Cardiac muscle cell (in vitro differentiated cells and primary cell): ENCODE measurements around the gene NAA16. TPM values are rescaled to one million over a fixed set of nuclear protein-coding genes. Genes with fewer than 3 reads are reported as not detected.
A peak's percentile ranks its signal among the peaks of the same experiment; 100 is the strongest.

Experiments used
- DNase-seq, 2 donors: peaks; one replicate each; pipeline versions ENCODE4 v3.0.0 to v3.0.0-alpha.2; 2010 to 2017; ENCODE audit warnings: low read depth in 1 of 2, low spot score in 1 of 2
- H3K27ac ChIP-seq: fragments of 200-600 bp; sonication (generic); 2 replicates; pipeline ENCODE4 v1.5.1; 2016
- H3K27me3 ChIP-seq: fragments of 200-600 bp; sonication (generic); 2 replicates; pipeline ENCODE4 v1.6.0; 2016; ENCODE audit warnings: control low read depth
- H3K36me3 ChIP-seq: fragments of 200-600 bp; sonication (generic); 2 replicates; pipeline ENCODE4 v1.5.1; 2016; ENCODE audit warnings: control low read depth
- H3K4me1 ChIP-seq: fragments of 200-600 bp; sonication (generic); 2 replicates; pipeline ENCODE4 v1.8.1; 2017; ENCODE audit warnings: low read depth, mild to moderate bottlenecking, mixed run types
- H3K4me3 ChIP-seq: fragments of 200-600 bp; sonication (generic); 2 replicates; pipeline ENCODE4 v1.5.1; 2016; ENCODE audit warnings: mild to moderate bottlenecking
- H3K9me3 ChIP-seq: fragments of 200-600 bp; sonication (generic); 2 replicates; pipeline ENCODE4 v1.5.1; 2017; ENCODE audit warnings: low read depth, mild to moderate bottlenecking, control low read depth
- CTCF ChIP-seq: IDR thresholded peaks from 2 replicates; pipeline ENCODE4 v1.5.1; 2012; ENCODE audit warnings: low read depth, mild to moderate bottlenecking, low read length
- polyA plus RNA-seq: library from polyadenylated mRNA; unstranded; fragments of >200 nt; fragmentation: Nextera tagmentation; extraction: Ambion mirVana; gene quantifications from 2 replicates; pipeline ENCODE4 v1.2.1, GENCODE V29; 2016
- total RNA-seq: library from RNA; depleted of rRNA; stranded (reverse); fragments of >200 nt; gene quantifications from 2 replicates; pipeline ENCODE4 v1.2.3, GENCODE V29; 2016

Gene NAA16
- total and polyA plus RNA-seq, 2 experiments from 2014 or later = 15.5 to 19.8 TPM

- no peak for TF ChIP-seq CTCF
- Histone ChIP-seq H3K27ac (no peak overlapping the region), H3K4me1 (no peaks in the 10 kb centered on the region), H3K36me3 (no peaks in the 10 kb centered on the region), H3K27me3 (no peaks in the 10 kb centered on the region), H3K4me3 (no peak overlapping the region), H3K9me3 (no peaks in the 10 kb centered on the region)
- no peak for DNase-seq
Observed at GRCh38 chr13:41296879-41297646, 14.0 kb upstream of the NAA16 start.

DNA sequence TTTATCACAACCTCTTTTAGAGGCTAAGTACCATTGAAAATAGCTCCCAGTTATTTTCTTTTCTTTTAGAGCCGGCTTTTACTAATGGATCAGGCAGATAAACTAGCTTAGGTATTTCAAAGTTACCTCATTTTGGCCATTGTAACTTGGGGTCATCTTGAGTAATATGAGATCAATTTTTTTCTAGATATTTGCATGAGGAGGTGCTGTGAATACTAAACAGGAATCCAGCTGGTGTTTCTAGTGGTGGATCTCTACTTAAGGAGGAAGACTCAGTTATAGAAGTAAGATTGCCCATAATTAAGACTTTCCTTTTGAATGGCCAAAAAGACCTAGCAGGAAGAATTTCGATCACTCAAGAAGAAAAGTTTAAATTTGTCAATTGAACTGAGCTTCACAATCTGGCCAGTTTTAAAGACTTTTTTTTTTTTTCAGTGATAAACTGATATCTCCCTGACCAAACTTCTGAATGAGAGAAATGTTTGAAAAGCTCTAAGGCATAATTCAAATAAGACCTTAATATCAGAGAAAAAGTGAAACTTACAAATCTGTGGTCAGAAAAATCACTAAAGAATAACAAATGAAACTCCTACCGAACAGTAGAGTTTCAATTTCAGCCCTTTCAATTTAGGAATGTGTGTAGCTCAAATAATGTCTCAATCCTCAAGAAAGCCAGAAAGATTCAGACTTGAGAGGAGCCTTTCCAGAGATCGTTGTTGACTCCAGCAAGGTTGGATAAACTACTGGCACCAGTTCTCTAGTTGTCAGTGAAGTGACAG, 11.6 kb upstream of the NAA16 start:
- H3K4me3 ChIP-seq = no peak overlapping the region

GRCh38 chr13:41302743-41303142, 8.3 kb upstream of the NAA16 start:
- H3K27ac ChIP-seq = no peak overlapping the region
- no peak for TF ChIP-seq CTCF
- H3K4me1 ChIP-seq = no peaks in the 10 kb centered on the region
- no peak for DNase-seq
- H3K27me3 ChIP-seq = no peaks in the 10 kb centered on the region
- no peaks in the 10 kb centered on the region for H3K36me3 ChIP-seq
- H3K4me3 ChIP-seq = no peak overlapping the region
- no peaks in the 10 kb centered on the region for H3K9me3 ChIP-seq

More for the DNA sequence above, 11.6 kb upstream of the NAA16 start:
- no peaks in the 10 kb centered on the region for H3K9me3 ChIP-seq
- no peaks in the 10 kb centered on the region for H3K4me1 ChIP-seq
- H3K36me3 ChIP-seq = no peaks in the 10 kb centered on the region
- no peak for DNase-seq
- no peak for TF ChIP-seq CTCF
- no peaks in the 10 kb centered on the region for H3K27me3 ChIP-seq
- H3K27ac ChIP-seq = no peak overlapping the region

DNA sequence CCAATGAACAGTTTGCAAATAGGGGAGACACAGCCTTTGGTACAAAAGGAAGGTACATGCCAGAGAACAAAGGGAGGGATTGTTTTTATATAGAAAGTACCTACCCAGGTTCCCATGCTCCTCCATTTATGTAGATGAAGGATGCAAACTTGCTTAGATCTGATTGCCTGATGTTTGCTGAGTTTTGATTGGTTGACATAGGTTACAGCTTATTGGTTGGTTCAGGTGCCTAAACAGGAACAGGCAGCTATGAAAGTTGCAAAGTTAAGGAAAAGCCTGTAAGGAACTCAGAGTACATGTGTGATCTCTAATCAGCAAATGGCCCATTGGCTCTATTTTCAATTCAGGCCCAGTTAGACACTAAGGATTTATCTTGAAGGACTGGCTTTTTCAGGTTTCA, 6.5 kb upstream of the NAA16 start:
- no peaks in the 10 kb centered on the region for H3K4me1 ChIP-seq
- no peaks in the 10 kb centered on the region for H3K9me3 ChIP-seq
- DNase-seq = no peak
- H3K4me3 ChIP-seq = no peak overlapping the region
- no peaks in the 10 kb centered on the region for H3K36me3 ChIP-seq
- H3K27me3 ChIP-seq = no peaks in the 10 kb centered on the region
- no peak overlapping the region for H3K27ac ChIP-seq
- no peak for TF ChIP-seq CTCF

DNA sequence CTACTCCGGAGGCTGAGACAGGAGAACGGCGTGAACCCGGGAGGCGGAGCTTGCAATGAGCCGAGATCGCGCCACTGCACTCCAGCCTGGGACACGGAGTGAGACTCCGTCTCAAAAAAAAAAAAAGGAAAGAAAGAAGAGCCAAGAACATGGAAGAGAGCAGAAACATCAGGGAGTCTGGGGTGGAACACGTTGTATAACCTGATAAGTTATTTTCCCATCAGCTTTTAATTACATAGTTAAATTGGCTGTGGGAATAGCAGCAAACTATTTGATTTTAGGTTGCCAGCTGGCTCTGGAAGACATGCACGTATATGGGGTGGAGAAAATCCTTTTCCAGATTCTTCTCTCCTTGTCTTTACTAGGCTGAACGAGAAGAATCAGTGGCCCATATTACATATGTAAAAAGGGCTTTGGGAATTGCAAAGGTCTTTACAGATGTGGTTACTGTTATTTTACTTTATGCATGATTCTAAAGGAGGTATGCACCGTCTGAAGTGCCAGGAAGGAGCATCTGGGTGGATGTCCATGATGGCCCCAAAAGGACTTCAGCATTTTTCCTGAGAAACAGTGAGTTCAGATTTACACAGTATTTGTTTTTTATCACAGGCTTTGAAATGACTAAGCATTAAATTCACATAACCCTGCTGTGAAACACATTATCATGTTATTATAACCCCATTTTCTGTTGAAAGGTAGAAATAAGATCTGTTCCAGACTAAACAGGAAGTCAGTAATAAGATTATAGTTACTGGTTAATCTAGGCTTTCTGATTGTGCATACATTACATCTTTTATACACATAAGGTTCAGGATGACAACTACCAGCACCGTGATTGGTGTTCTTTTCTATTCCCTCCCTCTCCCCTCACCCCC, 4.6 kb upstream of the NAA16 start:
- H3K27ac ChIP-seq = no peak overlapping the region
- H3K4me1 ChIP-seq = no peaks in the 10 kb centered on the region
- DNase-seq = peak in 1 of 2 donors; percentile 32
- H3K27me3 ChIP-seq = no peaks in the 10 kb centered on the region
- no peaks in the 10 kb centered on the region for H3K36me3 ChIP-seq
- no peak for TF ChIP-seq CTCF
- no peaks in the 10 kb centered on the region for H3K9me3 ChIP-seq
- no peak overlapping the region for H3K4me3 ChIP-seq
